GM12892 (cell line): ENCODE results near the gene MAPRE2.

ENCODE experiments used
- POLR2A ChIP-seq: IDR thresholded peaks from 2 replicates; pipeline ENCODE4 v1.6.1; 2011; ENCODE audit warnings: low read depth, low read length, control low read depth
- POLR2AphosphoS5 ChIP-seq: IDR thresholded peaks from 2 replicates; pipeline ENCODE4 v1.6.1; 2011; ENCODE audit warnings: low read depth, low read length, control low read depth
- TAF1 ChIP-seq: IDR thresholded peaks from 2 replicates; pipeline ENCODE4 v1.6.1; 2011; ENCODE audit warnings: low read depth, mild to moderate bottlenecking, control low read depth, low read length, borderline replicate concordance

DNA sequence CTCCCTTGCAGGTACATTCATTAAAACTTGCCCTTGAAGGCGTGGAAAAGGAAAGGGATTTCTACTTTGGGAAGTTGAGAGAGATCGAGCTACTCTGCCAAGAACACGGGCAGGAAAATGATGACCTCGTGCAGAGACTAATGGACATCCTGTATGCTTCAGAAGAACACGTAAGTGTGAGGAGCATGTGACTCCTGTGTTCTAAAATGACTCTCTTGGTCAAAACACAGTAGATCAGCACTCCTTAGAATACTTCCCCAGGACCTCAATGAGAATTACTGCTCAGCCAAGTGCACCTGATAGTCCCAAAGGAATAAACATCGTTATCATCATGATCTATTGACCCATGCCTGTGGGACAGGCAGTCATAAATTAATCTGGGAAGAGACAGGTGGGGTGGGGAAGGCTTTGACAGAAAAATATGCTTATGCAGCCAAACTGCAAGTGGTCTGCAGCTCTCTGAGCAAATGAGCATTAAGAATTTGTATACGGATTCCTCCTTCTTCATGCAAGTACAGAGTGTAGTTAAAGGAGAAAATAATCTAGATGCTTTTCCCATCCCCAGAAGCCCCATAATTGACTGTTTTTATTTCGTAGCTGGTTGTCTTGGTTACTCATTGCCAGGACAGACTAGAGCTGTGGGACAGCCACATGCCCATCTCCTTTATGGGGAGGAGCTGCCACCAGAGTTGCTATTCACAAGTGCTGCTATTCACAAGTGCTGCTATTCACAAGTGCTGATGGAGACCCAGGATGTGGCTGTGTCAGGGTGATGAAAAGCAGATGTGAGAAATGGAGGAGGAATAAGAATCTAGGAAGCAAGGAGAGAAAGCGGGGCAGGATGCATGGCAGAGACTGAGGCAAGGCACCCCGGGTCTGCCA lies 91.0 kb downstream of the MAPRE2 start:
- no peak for TF ChIP-seq POLR2A
- TF ChIP-seq POLR2AphosphoS5: no peak
- TF ChIP-seq TAF1: no peak
